GM19351 (cell line): ENCODE data around the gene C17orf58.
"Not testable (repeated sequence)": the region's sequence is repeated elsewhere in the genome, so short reads cannot be mapped to it uniquely, and the experiment has no call there.

Experiments used
- ATAC-seq: cut with Tn5 transposase; IDR thresholded peaks from one replicate; pipeline ENCODE4 v1.9.1; 2021; ENCODE audit warnings: mild to moderate bottlenecking, moderate library complexity; ENCODE audit not compliant: unreplicated experiment

Gene C17orf58

DNA sequence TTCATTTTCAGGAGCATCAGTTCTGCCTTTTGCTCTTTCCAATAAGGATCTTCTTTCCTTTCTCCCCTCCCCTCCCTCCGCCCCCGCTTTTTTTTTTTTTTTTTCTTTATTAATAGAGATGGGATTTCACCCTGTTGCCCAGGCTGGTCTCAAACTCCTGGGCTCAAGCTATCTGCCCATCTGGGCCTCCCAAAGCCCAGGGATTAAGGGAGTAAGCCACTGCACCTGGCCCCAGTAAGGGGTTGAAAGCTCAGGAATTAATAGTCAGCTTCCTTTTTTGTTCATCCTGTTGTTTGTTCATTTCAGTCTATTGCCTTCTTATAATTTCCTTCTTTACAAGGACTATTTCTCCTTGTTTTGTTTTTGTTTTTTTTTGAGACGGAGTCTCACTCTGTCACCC lies 7.9 kb upstream of the C17orf58 start:
- ATAC-seq = no peak

- ATAC-seq = no peak
These were observed 3.1 kb upstream of the C17orf58 start for GRCh38 chr17:67999291-67999911.

GRCh38 chr17:67998466-67998865 lies 2.2 kb upstream of the C17orf58 start:
- no peak for ATAC-seq

DNA sequence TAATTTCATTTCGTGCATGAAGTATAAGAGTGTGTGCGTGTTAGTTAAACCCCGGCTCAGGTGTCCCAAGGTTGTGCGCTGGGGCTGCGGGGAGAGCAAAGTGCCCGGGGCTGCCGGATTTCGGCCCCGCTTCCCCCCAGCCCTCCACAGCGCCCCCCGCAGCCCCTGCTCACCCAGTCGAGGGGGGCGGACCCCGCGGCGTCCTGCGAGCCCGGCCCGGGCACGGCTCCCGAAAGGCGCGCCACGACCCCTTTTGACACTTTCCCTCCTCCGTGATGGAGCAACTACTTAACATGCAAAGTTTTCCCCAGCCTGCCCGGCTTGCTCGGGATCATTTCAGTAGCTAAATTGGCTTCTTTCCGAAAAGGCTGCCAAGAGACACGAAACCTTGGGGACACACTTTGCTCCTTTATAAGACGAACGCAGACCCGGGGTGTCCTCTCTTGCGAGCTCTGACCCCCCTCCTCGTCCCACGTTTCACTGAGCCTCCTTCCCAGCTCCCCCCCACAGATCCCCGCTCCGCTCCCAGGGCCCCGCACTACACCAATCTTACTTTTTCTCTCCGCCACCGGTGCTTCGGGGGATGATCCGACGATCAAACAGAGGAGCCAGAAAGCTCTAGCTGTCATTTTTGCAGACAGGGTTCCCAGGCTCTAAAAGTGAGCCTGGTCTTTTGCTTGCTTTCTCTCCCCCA lies 552 bp downstream of the C17orf58 start:
- no peak for ATAC-seq

GRCh38 chr17:67994817-67995569 lies 1.3 kb downstream of the C17orf58 start:
- no peak for ATAC-seq

GRCh38 chr17:67993998-67994361 lies 2.3 kb downstream of the C17orf58 start:
- ATAC-seq = peak; percentile 5

GRCh38 chr17:67993153-67993997 lies 2.9 kb downstream of the C17orf58 start:
- ATAC-seq = peak; percentile 66

DNA sequence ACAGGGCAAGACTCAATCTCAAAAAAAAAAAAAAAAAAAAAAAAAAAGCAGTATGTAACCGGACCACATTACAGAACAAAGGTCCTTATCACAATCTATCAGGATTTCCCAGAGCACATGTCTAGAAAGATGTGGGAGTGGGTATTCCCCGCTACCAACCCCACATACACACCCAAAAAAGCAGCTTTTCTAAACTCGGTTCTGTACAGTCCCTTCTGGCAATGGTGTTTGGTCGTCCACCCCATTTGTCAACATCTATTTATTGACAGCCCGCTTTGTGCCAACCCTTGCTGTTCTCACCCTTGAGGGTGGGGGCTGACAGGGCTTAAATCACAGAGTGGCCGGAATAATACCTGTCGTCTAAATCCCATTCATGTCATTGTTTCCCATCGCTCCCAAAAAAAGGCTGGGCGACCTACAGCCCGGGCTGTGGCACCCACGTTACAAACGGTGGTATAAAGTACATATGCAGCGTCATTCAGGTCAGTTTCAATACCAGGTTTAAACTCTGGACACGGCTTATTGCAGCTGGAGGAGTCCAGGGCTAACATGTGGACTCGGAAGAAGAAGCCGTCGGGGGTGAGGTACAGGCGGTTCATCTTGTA lies 3.6 kb downstream of the C17orf58 start:
- no peak for ATAC-seq

GRCh38 chr17:67990909-67991308 lies 5.4 kb downstream of the C17orf58 start:
- no peak for ATAC-seq

GRCh38 chr17:67983383-67983688 lies 12.9 kb downstream of the C17orf58 start:
- ATAC-seq = no peak

- ATAC-seq = no peak
These were observed 13.4 kb downstream of the C17orf58 start for GRCh38 chr17:67982686-67983382.

GRCh38 chr17:67982034-67982640 lies 14.1 kb downstream of the C17orf58 start:
- ATAC-seq = no peak

DNA sequence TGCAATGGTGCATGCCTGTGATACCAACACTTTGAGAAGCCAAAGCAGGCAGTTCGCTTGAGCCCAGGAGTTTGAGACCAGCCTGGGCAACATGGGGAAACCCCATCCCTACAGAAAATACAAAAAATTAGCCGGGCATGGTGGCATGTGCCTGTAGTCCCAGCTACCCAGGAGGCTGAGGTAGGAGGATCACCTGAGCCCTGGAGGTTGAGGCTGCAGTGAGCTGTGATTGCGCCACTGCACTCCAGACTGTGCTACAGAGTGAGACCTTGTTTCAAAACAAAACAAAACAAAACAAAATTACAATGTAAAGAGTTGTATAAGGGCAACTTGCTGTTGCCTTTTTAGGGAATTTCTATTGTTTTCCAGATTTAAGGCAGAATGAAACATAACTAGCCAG lies 15.4 kb downstream of the C17orf58 start:
- ATAC-seq = not testable (repeated sequence)

DNA sequence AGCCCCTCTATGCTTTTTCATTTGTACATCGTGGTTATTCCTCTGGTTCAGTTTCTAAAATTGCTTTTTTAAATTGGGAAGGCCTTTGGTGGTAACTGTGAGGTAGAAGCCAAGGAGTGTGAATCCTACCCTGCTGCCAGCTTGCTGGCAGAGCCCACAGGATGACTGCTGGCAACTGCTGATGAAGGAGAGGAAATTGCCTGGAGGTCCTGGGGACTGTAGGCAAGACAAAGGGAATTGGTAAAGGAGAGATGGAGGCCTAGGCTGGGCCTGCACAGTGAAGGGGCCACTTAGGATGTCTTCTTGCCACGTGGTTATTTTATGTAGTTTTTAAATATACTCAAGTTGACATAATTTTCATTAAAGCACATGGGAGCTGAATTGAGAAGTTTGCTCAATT lies 15.8 kb downstream of the C17orf58 start:
- no peak for ATAC-seq

DNA sequence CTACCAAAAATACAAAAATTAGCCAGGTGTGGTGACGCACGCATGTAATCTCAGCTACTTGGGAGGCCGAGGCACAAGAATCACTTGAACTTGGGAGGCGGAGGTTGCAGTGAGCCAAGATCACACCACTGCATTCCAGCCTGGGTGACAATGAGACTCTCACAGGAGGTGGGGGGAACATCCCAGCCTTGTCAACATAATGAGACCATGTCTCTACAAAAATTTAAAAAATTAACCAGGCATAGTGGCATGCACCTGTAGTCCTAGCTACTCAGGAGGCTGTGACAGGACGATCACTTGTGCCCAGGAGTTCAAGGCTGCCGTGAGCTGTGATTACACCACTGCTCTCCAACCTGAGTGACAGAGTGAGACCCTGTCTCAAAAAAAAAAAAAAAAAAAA lies 20.0 kb downstream of the C17orf58 start:
- not testable (repeated sequence) for ATAC-seq

- ATAC-seq = no peak
These were observed 21.6 kb downstream of the C17orf58 start for GRCh38 chr17:67974598-67975066.

GRCh38 chr17:67974185-67974584 lies 22.1 kb downstream of the C17orf58 start:
- ATAC-seq = no peak

- ATAC-seq = no peak
These were observed 25.5 kb downstream of the C17orf58 start for GRCh38 chr17:67970783-67971182.

- not testable (repeated sequence) for ATAC-seq
These were observed 33.1 kb downstream of the C17orf58 start for GRCh38 chr17:67963145-67963572.

DNA sequence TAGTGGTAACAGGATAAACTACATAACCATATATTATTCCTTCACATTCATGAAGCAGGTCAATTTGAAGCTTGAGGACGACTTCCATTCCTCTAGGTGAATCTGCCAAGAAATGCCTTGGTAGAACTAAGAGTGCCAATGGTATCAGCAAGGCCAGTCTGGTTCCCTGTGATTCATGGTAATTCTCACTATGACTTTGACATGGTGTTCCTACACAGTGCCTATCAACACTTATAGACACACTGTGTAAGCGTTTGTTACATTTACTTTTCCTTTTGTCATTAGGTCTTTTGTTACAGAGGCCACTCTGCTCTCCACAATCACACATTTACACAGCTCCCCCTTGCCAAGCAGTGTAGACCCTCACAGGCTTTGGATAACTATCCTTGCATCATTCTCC lies 34.1 kb downstream of the C17orf58 start:
- ATAC-seq = not testable (repeated sequence)
